Activated CD4-positive, alpha-beta T cell treated with anti-CD3 and anti-CD28 coated beads for 36 hours (primary cell): ENCODE data around the gene LRFN4. TPM values are rescaled to one million over a fixed set of nuclear protein-coding genes. Genes with fewer than 3 reads are reported as not detected.

ENCODE experiments used
- ATAC-seq: fragments of 200-7000 bp; cut with Tn5 transposase; one replicate; pipeline ENCODE4 v1.10.0; 2021; ENCODE audit warnings: mild to moderate bottlenecking, moderate library complexity
- CTCF ChIA-PET: fragments of 350-600 bp; sonication (Branson Sonifier 250); formaldehyde crosslinking; loops from one replicate; lab custom pipeline; 2021; ENCODE audit warnings: antibody characterized with exemption; lab: Charles Lee
- POLR2A ChIA-PET: fragments of 350-600 bp; sonication (Branson Sonifier 250); formaldehyde crosslinking; loops from one replicate; lab custom pipeline; 2021; ENCODE audit warnings: antibody characterized with exemption, inconsistent platforms; lab: Charles Lee
- DNase-seq: peaks from one replicate; pipeline ENCODE4 v3.0.0-alpha.2; 2020
- H3K27ac Mint-ChIP-seq: one replicate; pipeline ENCODE4 v1.8.0; 2021; ENCODE audit warnings: mixed read lengths
- H3K27me3 Mint-ChIP-seq: one replicate; pipeline ENCODE4 v1.8.0; 2021; ENCODE audit warnings: mixed read lengths
- H3K36me3 Mint-ChIP-seq: one replicate; pipeline ENCODE4 v1.8.0; 2021; ENCODE audit warnings: low read depth, mixed read lengths
- H3K4me1 Mint-ChIP-seq: one replicate; pipeline ENCODE4 v1.8.0; 2021; ENCODE audit warnings: mixed read lengths
- H3K4me3 Mint-ChIP-seq: one replicate; pipeline ENCODE4 v1.8.0; 2021; ENCODE audit warnings: mild to moderate bottlenecking, moderate library complexity, mixed read lengths
- H3K9me3 Mint-ChIP-seq: one replicate; pipeline ENCODE4 v1.8.0; 2021; ENCODE audit warnings: low read depth, mixed read lengths
- intact Hi-C, 2 experiments: fragments of 100-400 bp; cut with DNase I in 1 of 2; cut with micrococcal nuclease in 1 of 2; formaldehyde crosslinking; loops; one replicate each; pipeline versions ENCODE4 v1.14.2 to v1.15.1; 2022 to 2024; cut with DNase I, micrococcal nuclease
- total RNA-seq, 2 experiments: library from RNA; stranded (reverse); gene quantifications; one replicate each; pipeline ENCODE4 v1.2.3, GENCODE V29; 2021

Gene LRFN4
- total RNA-seq, 2 experiments from 2014 or later: 19.2 to 22.7 TPM

DNA sequence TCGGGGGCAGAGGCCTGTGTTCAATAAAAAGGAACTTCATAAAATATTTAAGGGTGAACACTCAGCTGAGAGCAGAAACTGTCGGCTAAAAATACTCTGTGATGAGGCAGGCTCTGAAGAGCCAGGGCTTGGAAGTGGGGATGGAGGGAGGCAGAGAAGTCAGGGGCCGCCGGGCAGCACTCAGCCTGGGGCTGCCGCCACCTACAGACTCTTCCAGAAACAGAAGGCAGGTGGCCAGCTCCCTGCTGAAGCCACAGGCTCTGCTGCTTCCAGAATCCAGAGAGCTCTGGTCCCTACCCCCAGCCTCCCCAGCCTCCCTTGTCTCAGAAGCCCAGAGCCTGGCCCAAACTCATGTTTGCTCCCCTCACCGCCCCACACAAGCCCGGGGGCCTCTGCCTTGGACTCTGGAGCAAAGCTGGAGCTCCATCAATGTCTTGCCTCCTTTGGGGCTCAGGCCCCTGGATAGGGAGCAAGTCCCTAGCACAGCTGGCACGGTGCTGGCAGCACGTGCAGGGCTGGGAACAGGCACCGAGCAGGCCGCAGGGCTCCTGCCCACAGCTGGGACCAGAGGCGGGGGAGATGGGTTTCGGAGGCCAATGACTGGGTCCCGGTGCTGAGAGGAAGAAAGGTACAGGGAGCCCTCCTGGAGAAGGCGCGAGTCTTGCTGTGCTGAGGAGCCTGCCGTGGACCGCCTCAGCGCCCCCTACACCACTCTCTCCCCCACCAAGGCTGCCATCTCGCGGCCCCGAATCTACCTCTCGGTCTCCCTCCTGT is 8.2 kb downstream of the LRFN4 start:
- CTCF ChIA-PET: interaction anchor here (1.0 kb wide), 1 partner anchor 14 kb away, joined by 3 read pairs; no protein-coding TSS in a partner anchor
- intact Hi-C loops: no loop called here

DNA sequence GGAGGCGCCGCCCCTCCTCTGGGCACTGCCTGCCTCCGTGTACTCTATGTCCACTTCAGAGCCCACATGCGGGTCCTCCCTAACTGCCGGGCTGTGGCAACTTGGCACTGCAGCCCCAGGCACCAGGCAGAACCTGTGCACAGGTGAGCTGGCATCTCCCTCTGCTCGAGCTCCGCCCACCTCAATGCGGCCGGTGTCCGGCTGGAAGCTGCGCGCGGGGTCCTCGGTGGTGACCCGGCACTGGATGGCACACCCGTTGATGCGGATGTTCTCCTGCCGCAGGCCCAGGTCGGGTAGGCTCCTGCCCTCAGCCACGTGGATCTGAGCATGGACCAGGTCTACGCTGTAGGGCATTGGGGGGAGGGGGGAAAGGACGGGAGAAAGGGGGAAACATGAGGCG is 9.1 kb downstream of the LRFN4 start:
- POLR2A ChIA-PET: no interaction called here
- no peak for ATAC-seq
- H3K4me1 Mint-ChIP-seq: peaks cover 16% of the 10 kb centered on the region
- H3K9me3 Mint-ChIP-seq: no peaks in the 10 kb centered on the region
- H3K27ac Mint-ChIP-seq: no peak overlapping the region
- H3K36me3 Mint-ChIP-seq: no peaks in the 10 kb centered on the region
- intact Hi-C loops: no loop called here
- CTCF ChIA-PET: no interaction called here
- no peaks in the 10 kb centered on the region for H3K27me3 Mint-ChIP-seq
- DNase-seq: no peak
- H3K4me3 Mint-ChIP-seq: no peak overlapping the region

More for the DNA sequence above, 8.2 kb downstream of the LRFN4 start:
- H3K36me3 Mint-ChIP-seq: no peaks in the 10 kb centered on the region
- ATAC-seq (no peak), DNase-seq (no peak)
- H3K4me1 Mint-ChIP-seq: peaks cover 16% of the 10 kb centered on the region
- no peak overlapping the region for H3K27ac Mint-ChIP-seq
- POLR2A ChIA-PET: no interaction called here
- H3K27me3 Mint-ChIP-seq: no peaks in the 10 kb centered on the region
- no peak overlapping the region for H3K4me3 Mint-ChIP-seq
- H3K9me3 Mint-ChIP-seq: no peaks in the 10 kb centered on the region

DNA sequence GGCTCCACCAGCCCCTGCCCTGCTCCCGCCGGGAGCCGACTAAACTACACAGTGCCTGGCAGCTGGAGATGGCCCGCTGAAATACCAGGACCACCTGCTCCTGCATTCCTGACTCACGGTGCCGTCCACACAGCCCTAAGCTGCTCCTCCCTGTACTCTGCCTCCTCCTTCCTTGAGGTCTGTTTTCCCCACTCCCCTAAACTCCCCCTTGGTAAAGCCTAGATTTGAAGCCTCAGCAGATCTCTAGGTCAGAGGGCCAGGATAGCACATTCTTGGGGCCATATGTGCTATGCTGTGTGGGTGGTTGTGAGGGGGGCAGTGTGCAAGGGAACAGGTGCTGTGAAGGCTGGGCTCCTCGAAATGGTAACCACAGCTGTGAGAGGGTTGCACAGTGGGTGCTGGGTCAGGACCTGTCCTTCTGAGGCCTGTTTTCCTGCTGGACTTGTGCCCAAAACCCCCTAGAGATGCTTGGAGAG is 9.7 kb downstream of the LRFN4 start:
- H3K4me1 Mint-ChIP-seq: peaks cover 16% of the 10 kb centered on the region
- DNase-seq (no peak), ATAC-seq (no peak)
- H3K4me3 Mint-ChIP-seq: no peak overlapping the region
- intact Hi-C loops: no loop called here
- no peak overlapping the region for H3K27ac Mint-ChIP-seq
- H3K36me3 Mint-ChIP-seq: no peaks in the 10 kb centered on the region
- ChIA-PET POLR2A (no interaction called here), CTCF (interaction anchor here (1.0 kb wide), 1 partner anchor 15 kb away, joined by 3 read pairs; no protein-coding TSS in a partner anchor)
- no peaks in the 10 kb centered on the region for H3K27me3 Mint-ChIP-seq
- H3K9me3 Mint-ChIP-seq: no peaks in the 10 kb centered on the region

GRCh38 chr11:66867425-66868040 is 10.7 kb downstream of the LRFN4 start:
- ATAC-seq: no peak
- H3K4me3 Mint-ChIP-seq: no peak overlapping the region
- peaks cover 16% of the 10 kb centered on the region for H3K4me1 Mint-ChIP-seq
- ChIA-PET CTCF (interaction anchor here (1.0 kb wide), 1 partner anchor 14 kb away, joined by 3 read pairs; no protein-coding TSS in a partner anchor), POLR2A (no interaction called here)
- DNase-seq: no peak
- no peaks in the 10 kb centered on the region for H3K27me3 Mint-ChIP-seq
- H3K36me3 Mint-ChIP-seq: no peaks in the 10 kb centered on the region
- intact Hi-C loops: loop anchor here in 1 of 2 experiments (1.0 kb wide), 5 partner anchors 11 to 173 kb away; partner anchors contain the start of gene RCE1
- no peak overlapping the region for H3K27ac Mint-ChIP-seq
- H3K9me3 Mint-ChIP-seq: no peaks in the 10 kb centered on the region

DNA sequence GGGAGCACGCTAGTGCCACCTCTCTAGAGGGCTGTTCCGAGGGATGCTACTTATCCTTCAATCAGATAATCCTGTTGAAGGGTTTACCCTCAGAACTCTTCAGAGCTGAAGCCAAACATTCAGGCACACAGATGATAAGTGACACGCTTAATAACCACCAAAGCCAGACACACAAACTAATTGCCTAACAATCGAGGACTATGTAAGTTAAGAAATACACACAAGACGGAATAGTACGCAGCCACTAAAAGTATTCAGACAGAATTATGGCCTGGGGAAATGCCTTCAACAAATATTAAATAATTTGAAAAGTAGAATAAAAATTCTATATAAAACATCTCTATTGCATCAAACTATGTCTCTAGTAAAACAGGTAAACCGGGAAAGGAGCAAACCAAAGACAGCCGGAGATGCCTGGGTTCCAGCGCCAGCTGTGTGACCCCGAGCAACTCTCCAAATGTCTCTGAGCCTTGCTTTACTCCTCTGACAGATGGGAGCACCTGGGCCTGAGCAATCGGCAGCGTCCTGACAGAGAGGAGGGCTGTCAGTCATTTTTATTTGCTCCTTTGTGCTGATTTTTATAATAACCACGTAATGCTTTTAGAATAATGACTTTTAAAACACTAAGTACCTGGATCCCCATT is 11.3 kb downstream of the LRFN4 start:
- Mint-ChIP-seq H3K36me3 (no peaks in the 10 kb centered on the region), H3K9me3 (no peaks in the 10 kb centered on the region), H3K4me3 (no peak overlapping the region), H3K27me3 (no peaks in the 10 kb centered on the region), H3K27ac (no peak overlapping the region), H3K4me1 (peaks cover 16% of the 10 kb centered on the region)
- ChIA-PET POLR2A (no interaction called here), CTCF (interaction anchor here (0.9 kb wide), 1 partner anchor 24 kb away, joined by 3 read pairs; no protein-coding TSS in a partner anchor)
- DNase-seq (no peak), ATAC-seq (no peak)
- intact Hi-C loops: loop anchor here in 1 of 2 experiments (1.0 kb wide), 5 partner anchors 12 to 174 kb away; partner anchors contain the start of gene RCE1

GRCh38 chr11:66868726-66869566 is 12.1 kb downstream of the LRFN4 start:
- intact Hi-C loops: loop anchor here in 1 of 2 experiments (1.0 kb wide), 5 partner anchors 13 to 175 kb away; partner anchors contain the start of gene RCE1
- H3K36me3 Mint-ChIP-seq: no peaks in the 10 kb centered on the region
- peak overlapping the region; percentile 51 for H3K27ac Mint-ChIP-seq
- H3K4me3 Mint-ChIP-seq: no peak overlapping the region
- H3K4me1 Mint-ChIP-seq: peaks cover 16% of the 10 kb centered on the region
- ChIA-PET CTCF (interaction anchor here (0.9 to 1.2 kb wide), 3 partner anchors 18 to 107 kb away, joined by 3 to 5 read pairs (median 3); no protein-coding TSS in a partner anchor), POLR2A (no interaction called here)
- peak; percentile 93 for DNase-seq
- H3K9me3 Mint-ChIP-seq: no peaks in the 10 kb centered on the region
- ATAC-seq: peak; percentile 97
- H3K27me3 Mint-ChIP-seq: no peaks in the 10 kb centered on the region

DNA sequence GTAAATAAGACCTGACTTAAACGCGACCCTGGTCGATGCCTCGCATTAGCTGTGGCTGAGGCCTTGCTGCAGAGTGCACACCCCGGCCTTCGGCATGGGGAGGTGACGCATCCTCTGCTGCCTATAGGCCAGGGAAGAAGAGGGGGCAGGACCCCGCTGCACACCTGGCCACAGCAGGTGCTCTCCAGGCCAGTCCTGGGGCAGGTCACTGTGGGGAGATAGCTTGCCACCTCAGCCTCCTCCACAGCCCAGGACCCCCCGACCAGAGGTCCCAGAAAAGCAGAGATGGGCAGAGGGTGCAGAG is 12.7 kb downstream of the LRFN4 start:
- H3K36me3 Mint-ChIP-seq: no peaks in the 10 kb centered on the region
- POLR2A ChIA-PET: no interaction called here

DNA sequence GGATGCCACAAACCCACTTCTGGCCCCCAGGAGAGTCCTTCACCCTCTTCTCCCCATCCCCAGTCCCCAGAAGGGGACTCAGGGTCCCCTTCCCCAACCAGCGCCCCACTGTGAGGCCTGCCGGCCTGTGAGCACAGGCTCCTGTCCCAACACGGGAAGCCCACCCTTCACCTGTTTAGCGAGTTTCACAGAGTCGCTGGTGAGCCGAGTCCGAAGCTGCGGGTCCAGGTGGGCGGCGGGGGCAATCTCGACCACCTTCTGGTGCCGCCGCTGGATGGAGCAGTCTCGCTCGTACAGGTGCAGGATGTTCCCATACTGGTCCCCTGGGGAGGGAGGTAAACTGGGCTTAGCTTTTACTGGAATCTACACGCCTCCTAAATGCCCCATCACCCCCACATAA is 13.3 kb downstream of the LRFN4 start:
- Mint-ChIP-seq H3K4me3 (no peak overlapping the region), H3K36me3 (no peaks in the 10 kb centered on the region), H3K27me3 (no peaks in the 10 kb centered on the region), H3K4me1 (peaks cover 16% of the 10 kb centered on the region), H3K9me3 (no peaks in the 10 kb centered on the region), H3K27ac (no peak overlapping the region)
- no peak for DNase-seq
- no peak for ATAC-seq
- intact Hi-C loops: no loop called here
- ChIA-PET POLR2A (no interaction called here), CTCF (interaction anchor here (0.6 to 1.2 kb wide), 5 partner anchors 13 to 294 kb away, joined by 3 to 5 read pairs (median 4); no protein-coding TSS in a partner anchor)

More for the DNA sequence above, 12.7 kb downstream of the LRFN4 start:
- Mint-ChIP-seq H3K4me1 (peaks cover 16% of the 10 kb centered on the region), H3K9me3 (no peaks in the 10 kb centered on the region), H3K27ac (no peak overlapping the region), H3K4me3 (no peak overlapping the region), H3K27me3 (no peaks in the 10 kb centered on the region)
- no peak for DNase-seq
- intact Hi-C loops: no loop called here
- CTCF ChIA-PET: interaction anchor here (0.9 to 1.2 kb wide), 4 partner anchors 14 to 107 kb away, joined by 3 to 5 read pairs (median 4); no protein-coding TSS in a partner anchor
- ATAC-seq: no peak

- CTCF ChIA-PET: interaction anchor here (0.7 to 0.9 kb wide), 2 partner anchors 12 to 295 kb away, joined by 4 read pairs; no protein-coding TSS in a partner anchor
- no peak overlapping the region for H3K4me3 Mint-ChIP-seq
- no peak for DNase-seq
- intact Hi-C loops: no loop called here
- no peaks in the 10 kb centered on the region for H3K9me3 Mint-ChIP-seq
- H3K36me3 Mint-ChIP-seq: no peaks in the 10 kb centered on the region
- H3K27ac Mint-ChIP-seq: no peak overlapping the region
- ATAC-seq: no peak
- no peaks in the 10 kb centered on the region for H3K27me3 Mint-ChIP-seq
- POLR2A ChIA-PET: no interaction called here
- peaks cover 16% of the 10 kb centered on the region for H3K4me1 Mint-ChIP-seq
Measured at GRCh38 chr11:66870616-66871520, 14.0 kb downstream of the LRFN4 start.

- ATAC-seq (no peak), DNase-seq (no peak)
- H3K4me3 Mint-ChIP-seq: no peak overlapping the region
- no peaks in the 10 kb centered on the region for H3K9me3 Mint-ChIP-seq
- no peak overlapping the region for H3K27ac Mint-ChIP-seq
- ChIA-PET POLR2A (no interaction called here), CTCF (no interaction called here)
- peaks cover 16% of the 10 kb centered on the region for H3K4me1 Mint-ChIP-seq
- intact Hi-C loops: no loop called here
- H3K27me3 Mint-ChIP-seq: no peaks in the 10 kb centered on the region
- H3K36me3 Mint-ChIP-seq: no peaks in the 10 kb centered on the region
Measured at GRCh38 chr11:66871521-66871901, 14.6 kb downstream of the LRFN4 start.
